Measurements from ENCODE around the gene OSBPL3. TPM values are rescaled to one million over a fixed set of nuclear protein-coding genes. Genes with fewer than 3 reads are reported as not detected.

OSBPL3 gene
- total RNA-seq, 1 experiment from 2014 or later = 36.8 TPM

GRCh38 chr7:24932815-24933214 is 47.2 kb downstream of the OSBPL3 start:
- Histone ChIP-seq H3K4me3 (replicated peaks in 1 of 2; ENCODE audit: low read depth in 1 of 2, low read length in 2 of 2) (no peak overlapping the region), H3K9me2 (ENCODE audit: insufficient read depth) (no peaks in the 10 kb centered on the region), H3K27ac (ENCODE audit: low read depth, low read length) (no peak overlapping the region), H3K4me1 (ENCODE audit: control insufficient read depth in 1 of 2, insufficient read depth in 2 of 2, low read length in 2 of 2) (no peaks in the 10 kb centered on the region; a peak in 1 of 4 replicates), H2AFZ (ENCODE audit: low read depth, low read length, poor library complexity, severe bottlenecking) (no peak overlapping the region), H3K79me2 (ENCODE audit: insufficient read depth, low read length) (peaks cover 95% of the 10 kb centered on the region), H4K20me1 (ENCODE audit: insufficient read depth) (0 out of 2 replicates have a peak, but pooled peaks cover 11% of the 10 kb centered on the region), H3K27me3 (ENCODE audit: insufficient read depth, low read length) (no peaks in the 10 kb centered on the region), H3K4me2 (ENCODE audit: low read length) (no peak overlapping the region), H3K9me3 (ENCODE audit: control insufficient read depth in 1 of 2, insufficient read depth in 1 of 2, low read depth in 1 of 2, low read length in 2 of 2) (no peaks in the 10 kb centered on the region), H3K36me3 (ENCODE audit: control insufficient read depth in 1 of 2, insufficient read depth in 2 of 2, low read length in 2 of 2) (peaks cover 0 to 5% of the 10 kb centered on the region in 2 experiments; a peak in 1 of 4 replicates), H3K9ac (ENCODE audit: low read length) (no peak overlapping the region)
- no peak for DNase-seq (ENCODE audit: low read depth, low spot score)
- intact Hi-C loops (cut with micrococcal nuclease) = no loop called here
- ChIA-PET CTCF (no interaction called here), RAD21 (ENCODE audit: low non-redundant PET in 1 of 2, low total read pairs in 2 of 2, uncharacterized antibody in 2 of 2, unreplicated experiment in 2 of 2) (no interaction called here), POLR2A (no interaction called here)
- ATAC-seq = no peak
- no TSS peak for BruUV-seq (replicated peaks)
- no peak for TF ChIP-seq REST (IDR thresholded peaks at IDR 0.05; ENCODE audit: low read depth)

- ATAC-seq = no peak
Measured at GRCh38 chr7:24932389-24932788, 47.6 kb downstream of the OSBPL3 start.

More at GRCh38 chr7:24932389-24932788, 47.6 kb downstream of the OSBPL3 start:
- Histone ChIP-seq H3K4me1 (ENCODE audit: control insufficient read depth in 1 of 2, insufficient read depth in 2 of 2, low read length in 2 of 2) (no peaks in the 10 kb centered on the region; a peak in 1 of 4 replicates), H3K4me3 (replicated peaks in 1 of 2; ENCODE audit: low read depth in 1 of 2, low read length in 2 of 2) (no peak overlapping the region), H3K79me2 (ENCODE audit: insufficient read depth, low read length) (peaks cover 92% of the 10 kb centered on the region), H3K27me3 (ENCODE audit: insufficient read depth, low read length) (no peaks in the 10 kb centered on the region), H3K9ac (ENCODE audit: low read length) (no peak overlapping the region), H3K27ac (ENCODE audit: low read depth, low read length) (no peak overlapping the region), H3K9me2 (ENCODE audit: insufficient read depth) (no peaks in the 10 kb centered on the region), H3K36me3 (ENCODE audit: control insufficient read depth in 1 of 2, insufficient read depth in 2 of 2, low read length in 2 of 2) (peaks cover 0 to under 1% of the 10 kb centered on the region in 2 experiments; a peak in 1 of 4 replicates), H3K9me3 (ENCODE audit: control insufficient read depth in 1 of 2, insufficient read depth in 1 of 2, low read depth in 1 of 2, low read length in 2 of 2) (no peaks in the 10 kb centered on the region), H3K4me2 (ENCODE audit: low read length) (no peak overlapping the region), H2AFZ (ENCODE audit: low read depth, low read length, poor library complexity, severe bottlenecking) (no peak overlapping the region), H4K20me1 (ENCODE audit: insufficient read depth) (0 out of 2 replicates have a peak, but pooled peaks cover 11% of the 10 kb centered on the region)
- BruUV-seq (replicated peaks) = no TSS peak
- CTCF ChIA-PET = no interaction called here
- POLR2A ChIA-PET = no interaction called here
- no peak for TF ChIP-seq SRF (IDR thresholded peaks at IDR 0.05; ENCODE audit: low read depth)
- no peak for TF ChIP-seq TCF7L2 (IDR thresholded peaks at IDR 0.05; ENCODE audit: borderline replicate concordance, extremely low read depth, insufficient read depth, insufficient read length)
- no peak for TF ChIP-seq YY1 (IDR thresholded peaks at IDR 0.05; ENCODE audit: extremely low read depth, insufficient replicate concordance, low read depth, low read length)
- no peak for TF ChIP-seq ATF3 (IDR thresholded peaks at IDR 0.05)
- no peak for TF ChIP-seq ZFX (IDR thresholded peaks at IDR 0.05)
- TF ChIP-seq EZH2 (IDR thresholded peaks at IDR 0.05) = no peak
- no peak for TF ChIP-seq FOSL1 (IDR thresholded peaks at IDR 0.05; ENCODE audit: low read depth)
- TF ChIP-seq POLR2A (IDR thresholded peaks at IDR 0.05; ENCODE audit: borderline replicate concordance, extremely low read depth, insufficient read depth, insufficient read length) = no peak
- no peak for TF ChIP-seq POLR2AphosphoS5 (IDR thresholded peaks at IDR 0.05; ENCODE audit: low read depth, low read length)
- TF ChIP-seq REST (IDR thresholded peaks at IDR 0.05; ENCODE audit: low read depth) = no peak
- no peak for TF ChIP-seq RAD21 (IDR thresholded peaks at IDR 0.05; ENCODE audit: low read depth)
- no peak for DNase-seq (ENCODE audit: low read depth, low spot score)
- intact Hi-C loops (cut with micrococcal nuclease) = no loop called here
- RAD21 ChIA-PET (ENCODE audit: low non-redundant PET in 1 of 2, low total read pairs in 2 of 2, uncharacterized antibody in 2 of 2, unreplicated experiment in 2 of 2) = no interaction called here

Data from HCT116 (cell line).